MCF 10A (cell line): Measurements from ENCODE around the gene TOP3A. TPM values are rescaled to one million over a fixed set of nuclear protein-coding genes. Genes with fewer than 3 reads are reported as not detected.
A peak's percentile ranks its signal among the peaks of the same experiment; 100 is the strongest.

Experiments
- BruUV-seq: library from RNA; stranded (reverse); fragments of 400-500 nt; replicated peaks from 2 replicates; lab custom pipeline; 2021; lab: Mats Ljungman, UMichigan
- CTCF ChIA-PET: fragments of 300-600 bp; sonication (Branson Sonifier 250); formaldehyde crosslinking; extraction: SDS; loops from one replicate; lab custom pipeline; 2021; ENCODE audit warnings: antibody characterized with exemption, inconsistent platforms; lab: Yijun Ruan, JAX
- POLR2A ChIA-PET: fragments of 300-600, 350-650 bp; sonication (Branson Sonifier 250); formaldehyde crosslinking; extraction: SDS; loops from one replicate; lab custom pipeline; 2020; ENCODE audit warnings: antibody characterized with exemption, inconsistent platforms; lab: Yijun Ruan, JAX
- DNase-seq: peaks from one replicate; pipeline ENCODE4 v3.0.0-alpha.2; 2018; ENCODE audit not compliant: unreplicated experiment
- H3K27ac Mint-ChIP-seq: one replicate; pipeline ENCODE4 v1.8.0; 2022; ENCODE audit warnings: mild to moderate bottlenecking, low read depth, mixed read lengths; ENCODE audit not compliant: unreplicated experiment
- H3K27me3 Mint-ChIP-seq: one replicate; pipeline ENCODE4 v1.8.0; 2022; ENCODE audit warnings: mixed read lengths; ENCODE audit not compliant: insufficient read depth, unreplicated experiment
- H3K36me3 Mint-ChIP-seq: one replicate; pipeline ENCODE4 v1.8.0; 2022; ENCODE audit warnings: mild to moderate bottlenecking, moderate library complexity, mixed read lengths; ENCODE audit not compliant: insufficient read depth, unreplicated experiment
- H3K4me1 Mint-ChIP-seq: one replicate; pipeline ENCODE4 v1.8.0; 2022; ENCODE audit warnings: mixed read lengths; ENCODE audit not compliant: insufficient read depth, unreplicated experiment
- H3K4me3 Mint-ChIP-seq: one replicate; pipeline ENCODE4 v1.8.0; 2022; ENCODE audit warnings: mild to moderate bottlenecking, moderate library complexity, mixed read lengths; ENCODE audit not compliant: unreplicated experiment
- H3K9me3 Mint-ChIP-seq: one replicate; pipeline ENCODE4 v1.8.0; 2022; ENCODE audit warnings: mixed read lengths; ENCODE audit not compliant: unreplicated experiment
- intact Hi-C: fragments of 100-400 bp; cut with micrococcal nuclease; formaldehyde crosslinking; loops from 2 replicates; pipeline ENCODE4 v1.14.1; 2022
- total RNA-seq: library from RNA; stranded (reverse); gene quantifications from 2 replicates; pipeline ENCODE4 v1.2.3, GENCODE V29; 2022
- TF ChIP-seq, protein P1 (sequence below): fragments of 200-600 bp; IDR thresholded peaks from one replicate; pipeline ENCODE4 v1.8.0; 2022; ENCODE audit warnings: antibody characterized with exemption, mild to moderate bottlenecking; ENCODE audit not compliant: unreplicated experiment

Gene TOP3A
- total RNA-seq, 1 experiment from 2014 or later, result 32.5 TPM

DNA sequence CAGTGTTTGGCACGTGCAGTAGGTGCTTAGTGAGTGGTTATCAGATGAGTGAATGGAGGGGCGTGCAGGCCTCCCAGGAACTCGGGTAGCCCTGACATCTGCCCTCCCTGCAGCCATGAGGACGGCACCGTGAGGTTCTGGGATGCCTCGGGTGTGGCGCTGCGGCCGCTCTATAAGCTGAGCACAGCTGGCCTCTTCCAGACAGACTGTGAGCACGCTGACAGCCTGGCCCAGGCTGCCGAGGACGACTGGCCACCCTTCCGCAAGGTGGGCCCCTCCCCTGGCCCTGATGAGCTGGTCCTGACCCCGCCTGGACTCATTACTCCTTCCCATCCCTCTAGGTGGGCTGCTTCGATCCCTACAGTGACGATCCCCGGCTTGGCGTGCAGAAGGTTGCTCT, 78.3 kb downstream of the TOP3A start:
- DNase-seq, result no peak
- H3K27ac Mint-ChIP-seq, result peak overlapping the region; percentile 73
- POLR2A ChIA-PET, result interaction anchor here (1.0 to 2.3 kb wide), 3 partner anchors 10 to 39 kb away, joined by 3 to 13 read pairs (median 3); no protein-coding TSS in a partner anchor
- CTCF ChIA-PET, result interaction anchor here (0.7 to 1.8 kb wide), 5 partner anchors 11 to 97 kb away, joined by 3 to 8 read pairs (median 3); no protein-coding TSS in a partner anchor
- peak overlapping the region; percentile 15 for H3K4me3 Mint-ChIP-seq
- peaks cover 13% of the 10 kb centered on the region for H3K36me3 Mint-ChIP-seq
- H3K27me3 Mint-ChIP-seq, result no peaks in the 10 kb centered on the region
- H3K4me1 Mint-ChIP-seq, result peaks cover 15% of the 10 kb centered on the region
- no peaks in the 10 kb centered on the region for H3K9me3 Mint-ChIP-seq
- BruUV-seq, result no TSS peak
- intact Hi-C loops, result no loop called here
- TF ChIP-seq, protein P1, sequence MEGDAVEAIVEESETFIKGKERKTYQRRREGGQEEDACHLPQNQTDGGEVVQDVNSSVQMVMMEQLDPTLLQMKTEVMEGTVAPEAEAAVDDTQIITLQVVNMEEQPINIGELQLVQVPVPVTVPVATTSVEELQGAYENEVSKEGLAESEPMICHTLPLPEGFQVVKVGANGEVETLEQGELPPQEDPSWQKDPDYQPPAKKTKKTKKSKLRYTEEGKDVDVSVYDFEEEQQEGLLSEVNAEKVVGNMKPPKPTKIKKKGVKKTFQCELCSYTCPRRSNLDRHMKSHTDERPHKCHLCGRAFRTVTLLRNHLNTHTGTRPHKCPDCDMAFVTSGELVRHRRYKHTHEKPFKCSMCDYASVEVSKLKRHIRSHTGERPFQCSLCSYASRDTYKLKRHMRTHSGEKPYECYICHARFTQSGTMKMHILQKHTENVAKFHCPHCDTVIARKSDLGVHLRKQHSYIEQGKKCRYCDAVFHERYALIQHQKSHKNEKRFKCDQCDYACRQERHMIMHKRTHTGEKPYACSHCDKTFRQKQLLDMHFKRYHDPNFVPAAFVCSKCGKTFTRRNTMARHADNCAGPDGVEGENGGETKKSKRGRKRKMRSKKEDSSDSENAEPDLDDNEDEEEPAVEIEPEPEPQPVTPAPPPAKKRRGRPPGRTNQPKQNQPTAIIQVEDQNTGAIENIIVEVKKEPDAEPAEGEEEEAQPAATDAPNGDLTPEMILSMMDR, result no peak

DNA sequence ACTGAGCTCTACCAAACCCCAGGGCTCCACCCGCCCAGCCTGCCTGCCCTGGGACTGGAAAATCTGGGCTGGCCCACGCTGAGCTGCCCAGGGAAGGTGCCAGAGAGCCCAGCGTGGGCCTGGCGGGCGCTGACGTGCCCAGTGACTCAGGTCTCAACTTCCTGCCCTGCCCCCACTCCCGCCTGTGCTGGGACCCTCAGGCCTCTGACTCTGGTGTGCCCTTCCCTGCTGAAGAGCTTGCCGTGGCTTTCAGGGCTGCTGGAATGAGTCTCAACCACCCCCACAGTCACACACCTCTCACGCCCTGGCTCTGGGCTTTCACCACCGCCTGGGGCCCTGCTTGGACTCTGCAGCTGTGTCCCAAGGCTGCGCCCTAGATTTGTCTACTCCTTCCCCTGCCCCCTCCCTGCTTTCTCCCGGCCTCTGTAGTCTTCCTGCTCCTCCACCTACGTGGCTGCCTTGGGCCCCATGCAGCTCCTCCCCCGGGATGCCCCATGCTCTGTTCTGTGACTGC, 79.0 kb downstream of the TOP3A start:
- Mint-ChIP-seq H3K4me1 (peaks cover 15% of the 10 kb centered on the region), H3K36me3 (peaks cover 13% of the 10 kb centered on the region), H3K4me3 (peak overlapping the region; percentile 15), H3K9me3 (no peaks in the 10 kb centered on the region), H3K27ac (peak overlapping the region; percentile 73), H3K27me3 (no peaks in the 10 kb centered on the region)
- TF ChIP-seq, protein P1, result no peak
- BruUV-seq, result no TSS peak
- ChIA-PET POLR2A (interaction anchor here (0.8 to 2.3 kb wide), 9 partner anchors 8 to 52 kb away, joined by 3 to 13 read pairs (median 3); partner anchors contain the start of genes ALKBH5 and FLII), CTCF (interaction anchor here (0.6 to 1.8 kb wide), 8 partner anchors 12 to 390 kb away, joined by 3 to 8 read pairs (median 4); no protein-coding TSS in a partner anchor)
- DNase-seq, result peak; percentile 82
- intact Hi-C loops, result no loop called here

DNA sequence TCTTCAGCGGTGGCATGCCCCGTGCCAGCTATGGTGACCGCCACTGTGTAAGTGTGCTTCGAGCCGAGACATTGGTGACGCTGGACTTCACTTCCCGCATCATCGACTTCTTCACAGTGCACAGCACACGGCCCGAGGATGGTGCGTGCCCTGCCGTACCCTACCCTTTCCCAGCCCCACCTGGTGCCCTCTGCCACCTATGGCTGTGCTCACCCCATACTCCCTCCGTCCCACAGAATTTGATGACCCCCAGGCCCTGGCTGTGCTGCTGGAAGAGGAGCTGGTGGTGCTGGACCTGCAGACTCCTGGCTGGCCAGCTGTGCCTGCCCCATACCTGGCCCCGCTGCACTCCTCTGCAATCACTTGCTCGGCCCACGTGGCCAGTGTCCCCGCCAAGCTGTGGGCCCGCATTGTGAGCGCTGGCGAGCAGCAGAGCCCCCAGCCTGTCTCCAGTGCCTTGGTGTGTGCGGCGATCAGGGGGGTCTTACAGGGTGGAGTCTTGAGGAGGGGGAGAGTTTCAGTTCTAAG, 79.9 kb downstream of the TOP3A start:
- CTCF ChIA-PET, result interaction anchor here (0.6 to 1.8 kb wide), 3 partner anchors 13 to 390 kb away, joined by 4 to 8 read pairs (median 4); no protein-coding TSS in a partner anchor
- no peaks in the 10 kb centered on the region for H3K27me3 Mint-ChIP-seq

More for the DNA sequence above, 79.9 kb downstream of the TOP3A start:
- intact Hi-C loops, result no loop called here
- no peaks in the 10 kb centered on the region for H3K9me3 Mint-ChIP-seq
- POLR2A ChIA-PET, result interaction anchor here (0.8 to 1.2 kb wide), 5 partner anchors 7 to 35 kb away, joined by 3 to 9 read pairs (median 4); partner anchors contain the start of gene FLII
- TF ChIP-seq, protein P1, result no peak
- DNase-seq, result no peak
- BruUV-seq, result no TSS peak
- peak overlapping the region; percentile 73 for H3K27ac Mint-ChIP-seq
- peaks cover 7% of the 10 kb centered on the region for H3K36me3 Mint-ChIP-seq
- H3K4me3 Mint-ChIP-seq, result no peak overlapping the region
- H3K4me1 Mint-ChIP-seq, result peaks cover 15% of the 10 kb centered on the region
